Astrocyte (in vitro differentiated cells and primary cell): ENCODE results near the gene SLC16A10.

ENCODE experiments used
- CTCF ChIP-seq: IDR thresholded peaks from 2 replicates; pipeline ENCODE4 v1.5.1; 2011; ENCODE audit warnings: low read depth, mild to moderate bottlenecking, inconsistent platforms, low read length, moderate library complexity; ENCODE audit not compliant: insufficient read depth
- EZH2 ChIP-seq: IDR thresholded peaks from 2 replicates; pipeline ENCODE4 v1.6.1; 2012; ENCODE audit warnings: mild to moderate bottlenecking, low read length, inconsistent platforms; ENCODE audit not compliant: insufficient read depth

GRCh38 chr6:111107589-111107988 lies 20.3 kb downstream of the SLC16A10 start:
- TF ChIP-seq EZH2 = no peak
- no peak for TF ChIP-seq CTCF
